ELF-1 (cell line): ENCODE data around the gene CARD11.
A peak's percentile ranks its signal among the peaks of the same experiment; 100 is the strongest.

ENCODE experiments used
- DNase-seq: peaks from one replicate; pipeline ENCODE4 v3.0.0-alpha.2; 2016; ENCODE audit warnings: low read depth, low spot score

The CARD11 gene

GRCh38 chr7:2982401-2982800, 61.3 kb downstream of the CARD11 start:
- no peak for DNase-seq

GRCh38 chr7:2981103-2981480, 62.6 kb downstream of the CARD11 start:
- no peak for DNase-seq

- no peak for DNase-seq
Measured at GRCh38 chr7:2980401-2981102, 63.1 kb downstream of the CARD11 start.

- no peak for DNase-seq
Measured at GRCh38 chr7:2979951-2980350, 63.7 kb downstream of the CARD11 start.

GRCh38 chr7:2979201-2979631, 64.5 kb downstream of the CARD11 start:
- no peak for DNase-seq

GRCh38 chr7:2978408-2978807, 65.3 kb downstream of the CARD11 start:
- DNase-seq, result peak; percentile 56

GRCh38 chr7:2975821-2976371, 67.8 kb downstream of the CARD11 start:
- no peak for DNase-seq

- DNase-seq, result no peak
Measured at GRCh38 chr7:2974093-2974819, 69.4 kb downstream of the CARD11 start.

- DNase-seq, result no peak
Measured at GRCh38 chr7:2972835-2973161, 70.9 kb downstream of the CARD11 start.

- no peak for DNase-seq
Measured at GRCh38 chr7:2971914-2972834, 71.5 kb downstream of the CARD11 start.

- no peak for DNase-seq
Measured at GRCh38 chr7:2970861-2971260, 72.8 kb downstream of the CARD11 start.

GRCh38 chr7:2970307-2970664, 73.4 kb downstream of the CARD11 start:
- DNase-seq, result no peak

GRCh38 chr7:2969398-2970306, 74.0 kb downstream of the CARD11 start:
- no peak for DNase-seq

- no peak for DNase-seq
Measured at GRCh38 chr7:2968616-2969397, 74.9 kb downstream of the CARD11 start.

GRCh38 chr7:2968176-2968575, 75.5 kb downstream of the CARD11 start:
- DNase-seq, result no peak

- DNase-seq, result no peak
Measured at GRCh38 chr7:2967705-2968104, 76.0 kb downstream of the CARD11 start.

GRCh38 chr7:2967253-2967652, 76.4 kb downstream of the CARD11 start:
- DNase-seq, result no peak

- DNase-seq, result no peak
Measured at GRCh38 chr7:2966466-2967078, 77.1 kb downstream of the CARD11 start.

- DNase-seq, result no peak
Measured at GRCh38 chr7:2965745-2966270, 77.9 kb downstream of the CARD11 start.

GRCh38 chr7:2965301-2965700, 78.4 kb downstream of the CARD11 start:
- no peak for DNase-seq
